ENCODE results near the gene PPP3R1.

The PPP3R1 gene

GRCh38 chr2:68152681-68153347 is 99.5 kb downstream of the PPP3R1 start:
- peaks cover 5% of the 10 kb centered on the region for H3K27me3 Mint-ChIP-seq (ENCODE audit: low read depth, poor library complexity)

DNA sequence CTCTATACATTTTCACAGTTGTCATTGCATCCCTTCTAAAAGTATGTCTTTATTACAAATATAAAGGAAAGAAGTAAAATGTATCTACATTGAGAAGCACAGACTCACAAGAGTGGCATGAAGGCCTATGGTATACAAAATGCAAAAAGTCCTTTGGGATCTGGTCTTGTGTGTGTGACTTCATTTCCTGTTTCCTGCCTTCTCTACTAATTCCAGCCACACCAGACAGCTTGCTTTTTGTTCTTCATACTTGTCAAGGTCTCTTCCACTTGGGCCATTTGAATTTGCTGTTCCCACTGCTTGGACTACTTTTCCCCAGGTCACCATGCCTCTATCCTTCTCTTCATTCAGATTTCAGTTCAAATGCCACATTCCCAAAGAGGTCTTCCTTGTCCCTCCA is 101.3 kb downstream of the PPP3R1 start:
- H3K9me3 Mint-ChIP-seq, result no peaks in the 10 kb centered on the region
- peaks cover 5% of the 10 kb centered on the region for H3K27me3 Mint-ChIP-seq (ENCODE audit: low read depth, poor library complexity)
- no peak overlapping the region for H3K4me3 Mint-ChIP-seq
- peaks cover 6% of the 10 kb centered on the region for H3K4me1 Mint-ChIP-seq
- no peaks in the 10 kb centered on the region for H3K36me3 Mint-ChIP-seq (ENCODE audit: low read depth)
- no peak overlapping the region for H3K27ac Mint-ChIP-seq
- TF ChIP-seq, protein P1, sequence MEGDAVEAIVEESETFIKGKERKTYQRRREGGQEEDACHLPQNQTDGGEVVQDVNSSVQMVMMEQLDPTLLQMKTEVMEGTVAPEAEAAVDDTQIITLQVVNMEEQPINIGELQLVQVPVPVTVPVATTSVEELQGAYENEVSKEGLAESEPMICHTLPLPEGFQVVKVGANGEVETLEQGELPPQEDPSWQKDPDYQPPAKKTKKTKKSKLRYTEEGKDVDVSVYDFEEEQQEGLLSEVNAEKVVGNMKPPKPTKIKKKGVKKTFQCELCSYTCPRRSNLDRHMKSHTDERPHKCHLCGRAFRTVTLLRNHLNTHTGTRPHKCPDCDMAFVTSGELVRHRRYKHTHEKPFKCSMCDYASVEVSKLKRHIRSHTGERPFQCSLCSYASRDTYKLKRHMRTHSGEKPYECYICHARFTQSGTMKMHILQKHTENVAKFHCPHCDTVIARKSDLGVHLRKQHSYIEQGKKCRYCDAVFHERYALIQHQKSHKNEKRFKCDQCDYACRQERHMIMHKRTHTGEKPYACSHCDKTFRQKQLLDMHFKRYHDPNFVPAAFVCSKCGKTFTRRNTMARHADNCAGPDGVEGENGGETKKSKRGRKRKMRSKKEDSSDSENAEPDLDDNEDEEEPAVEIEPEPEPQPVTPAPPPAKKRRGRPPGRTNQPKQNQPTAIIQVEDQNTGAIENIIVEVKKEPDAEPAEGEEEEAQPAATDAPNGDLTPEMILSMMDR (IDR thresholded peaks at IDR 0.05), result no peak
- no peak for DNase-seq

More at GRCh38 chr2:68152681-68153347, 99.5 kb downstream of the PPP3R1 start:
- Mint-ChIP-seq H3K36me3 (ENCODE audit: low read depth) (no peaks in the 10 kb centered on the region), H3K4me1 (peaks cover 18% of the 10 kb centered on the region), H3K4me3 (no peak overlapping the region), H3K9me3 (no peaks in the 10 kb centered on the region), H3K27ac (no peak overlapping the region)
- TF ChIP-seq, protein P1 (IDR thresholded peaks at IDR 0.05), result no peak
- DNase-seq, result no peak

- H3K4me1 Mint-ChIP-seq, result no peaks in the 10 kb centered on the region
- H3K27ac Mint-ChIP-seq, result no peak overlapping the region
- TF ChIP-seq, protein P1 (IDR thresholded peaks at IDR 0.05), result no peak
- peaks cover 41% of the 10 kb centered on the region for H3K36me3 Mint-ChIP-seq (ENCODE audit: low read depth)
- H3K27me3 Mint-ChIP-seq (ENCODE audit: low read depth, poor library complexity), result no peaks in the 10 kb centered on the region
- H3K4me3 Mint-ChIP-seq, result no peak overlapping the region
- DNase-seq, result no peak
- no peaks in the 10 kb centered on the region for H3K9me3 Mint-ChIP-seq
Observed at GRCh38 chr2:68141875-68142274, 110.5 kb downstream of the PPP3R1 start.

- H3K4me1 Mint-ChIP-seq, result no peaks in the 10 kb centered on the region
- no peak overlapping the region for H3K27ac Mint-ChIP-seq
- TF ChIP-seq, protein P1 (IDR thresholded peaks at IDR 0.05), result no peak
- no peak for DNase-seq
- peaks cover 3% of the 10 kb centered on the region for H3K27me3 Mint-ChIP-seq (ENCODE audit: low read depth, poor library complexity)
- H3K9me3 Mint-ChIP-seq, result no peaks in the 10 kb centered on the region
- no peak overlapping the region for H3K4me3 Mint-ChIP-seq
- H3K36me3 Mint-ChIP-seq (ENCODE audit: low read depth), result peaks cover 58% of the 10 kb centered on the region
Observed at GRCh38 chr2:68135448-68136320, 116.6 kb downstream of the PPP3R1 start.

GRCh38 chr2:68134554-68134953 is 117.8 kb downstream of the PPP3R1 start:
- H3K4me1 Mint-ChIP-seq, result no peaks in the 10 kb centered on the region
- H3K9me3 Mint-ChIP-seq, result no peaks in the 10 kb centered on the region
- no peak overlapping the region for H3K4me3 Mint-ChIP-seq
- TF ChIP-seq, protein P1 (IDR thresholded peaks at IDR 0.05), result no peak
- peaks cover 3% of the 10 kb centered on the region for H3K27me3 Mint-ChIP-seq (ENCODE audit: low read depth, poor library complexity)
- peaks cover 55% of the 10 kb centered on the region for H3K36me3 Mint-ChIP-seq (ENCODE audit: low read depth)
- no peak overlapping the region for H3K27ac Mint-ChIP-seq
- no peak for DNase-seq

Data from nephron progenitor cell (in vitro differentiated cells).